ENCODE measurements around the gene IRF8.

Gene IRF8

DNA sequence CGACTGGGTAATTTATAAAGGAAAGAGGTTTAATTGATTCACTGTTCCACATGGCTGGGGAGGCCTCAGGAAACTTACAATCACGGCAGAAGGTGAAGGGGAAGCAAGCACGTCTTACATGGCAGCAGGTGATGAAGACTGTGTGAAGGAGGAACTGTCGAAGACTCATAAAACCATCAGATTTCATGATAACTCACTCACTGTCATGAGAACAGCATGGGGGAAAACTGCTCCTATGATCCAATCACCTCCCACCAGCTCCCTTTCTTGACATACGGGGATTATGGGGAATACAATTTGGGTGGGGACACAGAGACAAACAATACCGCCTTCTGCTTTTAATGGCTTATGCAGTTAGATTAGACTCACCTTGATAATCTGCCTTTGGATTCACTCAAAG is 19.4 kb upstream of the IRF8 start:
- TF ChIP-seq, protein P1, sequence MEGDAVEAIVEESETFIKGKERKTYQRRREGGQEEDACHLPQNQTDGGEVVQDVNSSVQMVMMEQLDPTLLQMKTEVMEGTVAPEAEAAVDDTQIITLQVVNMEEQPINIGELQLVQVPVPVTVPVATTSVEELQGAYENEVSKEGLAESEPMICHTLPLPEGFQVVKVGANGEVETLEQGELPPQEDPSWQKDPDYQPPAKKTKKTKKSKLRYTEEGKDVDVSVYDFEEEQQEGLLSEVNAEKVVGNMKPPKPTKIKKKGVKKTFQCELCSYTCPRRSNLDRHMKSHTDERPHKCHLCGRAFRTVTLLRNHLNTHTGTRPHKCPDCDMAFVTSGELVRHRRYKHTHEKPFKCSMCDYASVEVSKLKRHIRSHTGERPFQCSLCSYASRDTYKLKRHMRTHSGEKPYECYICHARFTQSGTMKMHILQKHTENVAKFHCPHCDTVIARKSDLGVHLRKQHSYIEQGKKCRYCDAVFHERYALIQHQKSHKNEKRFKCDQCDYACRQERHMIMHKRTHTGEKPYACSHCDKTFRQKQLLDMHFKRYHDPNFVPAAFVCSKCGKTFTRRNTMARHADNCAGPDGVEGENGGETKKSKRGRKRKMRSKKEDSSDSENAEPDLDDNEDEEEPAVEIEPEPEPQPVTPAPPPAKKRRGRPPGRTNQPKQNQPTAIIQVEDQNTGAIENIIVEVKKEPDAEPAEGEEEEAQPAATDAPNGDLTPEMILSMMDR (IDR thresholded peaks at IDR 0.05; ENCODE audit: low read depth, low read length) = no peak
- no peak for DNase-seq
- no peaks in the 10 kb centered on the region for H3K27me3 ChIP-seq (ENCODE audit: insufficient read depth, low read depth, severe bottlenecking)
- no peaks in the 10 kb centered on the region for H3K9me3 ChIP-seq (ENCODE audit: severe bottlenecking)
- no peak overlapping the region for H3K4me3 ChIP-seq (ENCODE audit: low read depth, low read length)
- no peaks in the 10 kb centered on the region for H3K36me3 ChIP-seq
- H3K27ac ChIP-seq = no peak overlapping the region

DNA sequence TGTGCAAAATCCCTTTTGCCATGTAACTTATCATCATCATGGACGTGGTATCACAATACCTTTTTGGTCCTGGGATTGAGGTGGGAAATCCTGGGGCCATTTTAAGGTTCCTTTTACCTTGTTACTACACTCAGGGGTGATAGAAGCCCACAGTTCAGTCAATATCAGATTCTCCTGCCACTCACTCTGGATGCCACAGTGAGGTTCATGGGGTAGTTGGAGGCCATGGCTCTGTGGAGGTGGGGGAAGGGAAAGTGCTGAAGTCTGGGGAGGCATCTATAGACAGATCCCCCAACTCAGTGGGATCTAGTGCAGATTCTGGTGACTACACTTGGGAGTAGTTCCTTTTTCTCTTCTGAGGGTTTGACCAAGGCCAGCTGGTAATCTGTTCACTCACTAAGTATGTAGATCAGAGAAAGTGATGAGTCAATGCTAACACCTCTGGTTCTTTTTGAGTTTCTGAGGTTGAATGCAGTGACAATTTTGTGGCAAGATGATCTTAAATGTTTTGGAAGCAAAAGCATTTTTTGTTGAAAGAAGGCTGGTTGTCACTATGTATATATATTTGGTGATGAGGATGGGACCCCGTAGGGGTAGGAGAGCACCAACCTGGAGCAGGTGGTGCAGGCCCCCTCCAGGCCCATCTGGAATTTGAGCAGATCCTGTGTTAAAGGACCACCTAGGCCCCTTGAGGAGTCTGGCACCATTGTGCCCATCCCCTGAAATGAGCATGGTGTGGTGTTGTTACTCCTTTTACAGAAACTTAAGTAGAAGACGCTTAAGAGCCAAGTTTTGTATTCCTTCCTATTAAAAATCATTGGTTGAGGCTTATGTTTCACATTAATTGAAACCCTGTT is 18.8 kb upstream of the IRF8 start:
- no peak overlapping the region for H3K4me3 ChIP-seq (ENCODE audit: low read depth, low read length)
- no peak for DNase-seq
- no peaks in the 10 kb centered on the region for H3K27me3 ChIP-seq (ENCODE audit: insufficient read depth, low read depth, severe bottlenecking)
- TF ChIP-seq, protein P1 (IDR thresholded peaks at IDR 0.05; ENCODE audit: low read depth, low read length) = no peak
- no peaks in the 10 kb centered on the region for H3K36me3 ChIP-seq
- no peaks in the 10 kb centered on the region for H3K9me3 ChIP-seq (ENCODE audit: severe bottlenecking)
- no peak overlapping the region for H3K27ac ChIP-seq

DNA sequence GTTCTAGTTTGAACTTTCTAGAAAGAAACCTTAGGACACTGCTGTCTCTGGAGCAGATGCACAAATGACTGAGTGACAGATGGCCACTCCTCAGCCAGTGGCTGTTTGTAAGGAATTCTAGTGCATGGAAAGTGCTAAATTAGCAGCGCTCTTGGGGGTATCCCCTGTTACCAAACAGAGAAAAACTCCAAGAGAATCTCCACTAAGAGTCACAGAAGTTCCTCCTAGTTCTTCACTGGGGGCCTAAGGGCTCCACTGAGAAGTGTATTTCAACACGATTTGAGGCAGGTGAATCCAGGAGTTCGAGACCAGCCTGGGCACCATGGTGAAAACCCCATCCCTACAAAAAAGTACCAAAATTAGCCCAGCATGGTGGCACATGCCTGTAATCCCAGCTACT is 18.1 kb upstream of the IRF8 start:
- TF ChIP-seq, protein P1 (IDR thresholded peaks at IDR 0.05; ENCODE audit: low read depth, low read length) = no peak
- no peak overlapping the region for H3K4me3 ChIP-seq (ENCODE audit: low read depth, low read length)
- H3K27me3 ChIP-seq (ENCODE audit: insufficient read depth, low read depth, severe bottlenecking) = no peaks in the 10 kb centered on the region
- no peak overlapping the region for H3K27ac ChIP-seq
- no peak for DNase-seq
- no peaks in the 10 kb centered on the region for H3K36me3 ChIP-seq
- H3K9me3 ChIP-seq (ENCODE audit: severe bottlenecking) = no peaks in the 10 kb centered on the region

DNA sequence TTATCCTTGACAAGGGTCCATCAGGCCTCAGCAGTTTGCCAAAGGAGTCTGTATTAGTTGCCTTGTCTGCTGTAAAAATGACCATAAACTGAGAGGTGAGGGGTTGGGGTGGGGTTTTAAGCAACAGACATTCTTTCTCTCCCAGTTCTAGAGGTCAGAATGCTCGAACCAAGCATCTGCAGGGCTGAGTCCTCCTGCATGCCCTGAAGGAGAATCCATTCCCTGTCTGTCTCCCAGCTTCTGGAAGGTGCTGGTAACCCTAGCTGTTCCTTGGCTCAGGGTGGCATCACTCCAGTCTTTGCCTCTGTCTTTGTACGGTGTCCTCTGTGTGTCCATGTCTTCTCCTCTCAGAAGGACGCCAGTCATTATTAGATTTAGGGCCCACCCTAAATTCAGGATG is 17.5 kb upstream of the IRF8 start:
- H3K36me3 ChIP-seq = no peaks in the 10 kb centered on the region
- no peak overlapping the region for H3K4me3 ChIP-seq (ENCODE audit: low read depth, low read length)
- DNase-seq = no peak
- no peak overlapping the region for H3K27ac ChIP-seq
- H3K9me3 ChIP-seq (ENCODE audit: severe bottlenecking) = no peaks in the 10 kb centered on the region
- TF ChIP-seq, protein P1 (IDR thresholded peaks at IDR 0.05; ENCODE audit: low read depth, low read length) = no peak
- H3K27me3 ChIP-seq (ENCODE audit: insufficient read depth, low read depth, severe bottlenecking) = no peaks in the 10 kb centered on the region

DNA sequence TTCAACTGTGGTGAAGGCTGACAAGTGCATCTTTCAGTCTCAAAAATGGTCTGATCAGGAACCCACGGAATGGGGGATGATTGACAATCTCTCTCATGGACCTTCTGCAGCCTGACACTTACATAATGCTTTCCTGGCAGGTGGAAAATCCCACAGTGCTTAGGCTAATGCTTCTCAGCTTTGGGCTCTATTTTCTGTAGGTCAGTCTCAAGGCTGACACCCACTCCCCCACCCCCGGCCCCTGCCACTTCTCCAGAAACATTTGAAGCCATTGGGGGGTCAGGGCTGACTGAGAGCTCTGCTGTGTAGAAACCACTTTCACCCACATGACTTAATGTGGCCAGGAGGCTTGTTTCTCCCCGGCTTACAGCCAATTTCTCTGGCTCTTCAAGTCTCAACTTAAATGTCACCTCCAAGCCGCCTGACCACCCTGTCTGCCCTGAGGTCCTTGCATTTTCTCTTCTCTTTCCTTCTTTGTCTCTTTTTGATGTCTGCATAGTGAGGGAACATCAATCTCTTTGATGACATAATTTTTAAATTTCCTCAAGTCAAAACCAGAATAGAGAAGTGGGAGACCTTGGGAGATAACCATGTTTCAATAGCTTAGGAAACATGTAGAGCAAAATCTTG is 16.7 kb upstream of the IRF8 start:
- no peak for DNase-seq
- no peak overlapping the region for H3K4me3 ChIP-seq (ENCODE audit: low read depth, low read length)

More for the DNA sequence above, 16.7 kb upstream of the IRF8 start:
- no peaks in the 10 kb centered on the region for H3K27me3 ChIP-seq (ENCODE audit: insufficient read depth, low read depth, severe bottlenecking)
- no peaks in the 10 kb centered on the region for H3K36me3 ChIP-seq
- H3K9me3 ChIP-seq (ENCODE audit: severe bottlenecking) = no peaks in the 10 kb centered on the region
- H3K27ac ChIP-seq = no peak overlapping the region
- TF ChIP-seq, protein P1 (IDR thresholded peaks at IDR 0.05; ENCODE audit: low read depth, low read length) = no peak

All from WERI-Rb-1 (cell line).